Osteoblast (primary cell): Measurements from ENCODE around the gene SMIM21. TPM values are rescaled to one million over a fixed set of nuclear protein-coding genes. Genes with fewer than 3 reads are reported as not detected.

Source experiments
- DNase-seq: peaks from one replicate; pipeline ENCODE4 v3.0.0; 2011; ENCODE audit warnings: low spot score, mixed read lengths; ENCODE audit not compliant: insufficient read length; ENCODE audit errors: missing footprints
- H2AFZ ChIP-seq: 2 replicates; pipeline ENCODE4 v1.6.0; 2011; ENCODE audit warnings: mild to moderate bottlenecking, low read length
- H3K27ac ChIP-seq: 2 replicates; pipeline ENCODE4 v1.5.1; 2011; ENCODE audit warnings: mild to moderate bottlenecking, low read depth, low read length, moderate library complexity
- H3K27me3 ChIP-seq: 2 replicates; pipeline ENCODE4 v1.6.0; 2012; ENCODE audit warnings: mild to moderate bottlenecking, control low read depth, inconsistent platforms, low read length, moderate library complexity; ENCODE audit not compliant: insufficient read depth
- H3K36me3 ChIP-seq: 2 replicates; pipeline ENCODE4 v1.5.1; 2011; ENCODE audit warnings: mild to moderate bottlenecking, low read length, control low read depth, moderate library complexity; ENCODE audit not compliant: insufficient read depth
- H3K4me1 ChIP-seq: 2 replicates; pipeline ENCODE4 v1.5.1; 2011; ENCODE audit warnings: mild to moderate bottlenecking, low read length, control low read depth, moderate library complexity; ENCODE audit not compliant: insufficient read depth
- H3K4me2 ChIP-seq: 2 replicates; pipeline ENCODE4 v1.6.0; 2011; ENCODE audit warnings: mild to moderate bottlenecking, low read length; ENCODE audit not compliant: insufficient read depth
- H3K4me3 ChIP-seq: fragments of 200-600 bp; sonication (generic); 3 replicates; pipeline ENCODE4 v1.5.1; 2012; ENCODE audit warnings: mild to moderate bottlenecking, low read length, inconsistent platforms; ENCODE audit not compliant: insufficient read depth
- H3K79me2 ChIP-seq: 2 replicates; pipeline ENCODE4 v1.6.0; 2012; ENCODE audit warnings: mild to moderate bottlenecking, low read length, control low read depth, inconsistent platforms; ENCODE audit not compliant: insufficient read depth
- H3K9me3 ChIP-seq: 2 replicates; pipeline ENCODE4 v1.5.1; 2011; ENCODE audit warnings: low read depth, low read length, control low read depth
- H4K20me1 ChIP-seq: 2 replicates; pipeline ENCODE4 v1.6.0; 2012; ENCODE audit warnings: mild to moderate bottlenecking, low read length, control low read depth; ENCODE audit not compliant: insufficient read depth
- CTCF ChIP-seq: IDR thresholded peaks from 2 replicates; pipeline ENCODE4 v1.5.1; 2011; ENCODE audit warnings: mild to moderate bottlenecking, low read depth, low read length, moderate library complexity; ENCODE audit errors: extremely low read depth
- total RNA-seq: library from RNA; depleted of rRNA; stranded (reverse); fragments of >200 nt; gene quantifications from 2 replicates; pipeline ENCODE4 v1.2.3, GENCODE V29; 2012

The SMIM21 gene
- total RNA-seq, 1 donor = not detected

- peaks cover 10% of the 10 kb centered on the region for H3K27me3 ChIP-seq
- H3K4me3 ChIP-seq = no peak overlapping the region
These were observed 27.1 kb downstream of the SMIM21 start for GRCh38 chr18:75400366-75400765.

GRCh38 chr18:75395137-75395536 is 32.4 kb downstream of the SMIM21 start:
- no peak overlapping the region for H3K27ac ChIP-seq
- no peaks in the 10 kb centered on the region for H4K20me1 ChIP-seq
- no peaks in the 10 kb centered on the region for H3K9me3 ChIP-seq
- no peak for DNase-seq
- H2AFZ ChIP-seq = no peak overlapping the region
- no peak overlapping the region for H3K4me3 ChIP-seq
- no peaks in the 10 kb centered on the region for H3K4me1 ChIP-seq
- H3K36me3 ChIP-seq = no peaks in the 10 kb centered on the region
- no peak overlapping the region for H3K4me2 ChIP-seq
- no peak for TF ChIP-seq CTCF
- peaks cover 23% of the 10 kb centered on the region for H3K27me3 ChIP-seq
- H3K79me2 ChIP-seq = no peaks in the 10 kb centered on the region

More at GRCh38 chr18:75400366-75400765, 27.1 kb downstream of the SMIM21 start:
- H3K4me2 ChIP-seq = no peak overlapping the region
- no peaks in the 10 kb centered on the region for H3K9me3 ChIP-seq
- DNase-seq = no peak
- no peaks in the 10 kb centered on the region for H3K36me3 ChIP-seq
- H3K27ac ChIP-seq = no peak overlapping the region
- no peak for TF ChIP-seq CTCF
- no peaks in the 10 kb centered on the region for H3K4me1 ChIP-seq
- no peaks in the 10 kb centered on the region for H4K20me1 ChIP-seq
- H2AFZ ChIP-seq = no peak overlapping the region
- H3K79me2 ChIP-seq = no peaks in the 10 kb centered on the region

GRCh38 chr18:75393721-75394120 is 33.8 kb downstream of the SMIM21 start:
- Histone ChIP-seq H2AFZ (no peak overlapping the region), H3K4me1 (no peaks in the 10 kb centered on the region), H3K27ac (no peak overlapping the region), H3K9me3 (no peaks in the 10 kb centered on the region), H3K4me2 (no peak overlapping the region), H3K27me3 (peaks cover 21% of the 10 kb centered on the region), H3K36me3 (no peaks in the 10 kb centered on the region), H3K79me2 (no peaks in the 10 kb centered on the region), H3K4me3 (no peak overlapping the region), H4K20me1 (no peaks in the 10 kb centered on the region)
- DNase-seq = no peak
- TF ChIP-seq CTCF = no peak

GRCh38 chr18:75392226-75392578 is 35.3 kb downstream of the SMIM21 start:
- Histone ChIP-seq H3K36me3 (no peaks in the 10 kb centered on the region), H4K20me1 (no peaks in the 10 kb centered on the region), H3K27me3 (peaks cover 14% of the 10 kb centered on the region), H3K4me1 (no peaks in the 10 kb centered on the region), H3K4me2 (no peak overlapping the region), H3K79me2 (no peaks in the 10 kb centered on the region), H2AFZ (no peak overlapping the region), H3K4me3 (no peak overlapping the region), H3K27ac (no peak overlapping the region), H3K9me3 (no peaks in the 10 kb centered on the region)
- DNase-seq = no peak
- TF ChIP-seq CTCF = no peak
